Ovary (tissue), 9 donors: ENCODE measurements around the gene COPS7B. TPM values are rescaled to one million over a fixed set of nuclear protein-coding genes. Genes with fewer than 3 reads are reported as not detected.

Experiments
- DNase-seq, 5 donors: peaks; one replicate each; pipeline ENCODE4 v3.0.0-alpha.2; 2019 to 2020
- H3K27ac ChIP-seq, 2 donors: fragments of 200-600 bp; one replicate each; pipeline versions ENCODE4 v1.5.1 to v1.8.0; 2019 to 2022
- H3K27me3 ChIP-seq: fragments of 200-600 bp; one replicate; pipeline ENCODE4 v1.8.0; 2022
- H3K36me3 ChIP-seq: fragments of 200-600 bp; sonication (generic); one replicate; pipeline ENCODE4 v1.5.1; 2019
- H3K4me1 ChIP-seq: one replicate; pipeline ENCODE4 v1.8.1; 2013; ENCODE audit warnings: mild to moderate bottlenecking, moderate library complexity; ENCODE audit not compliant: insufficient read depth
- H3K4me3 ChIP-seq: fragments of 200-600 bp; sonication (generic); one replicate; pipeline ENCODE4 v1.5.1; 2017
- H3K9me3 ChIP-seq, 2 donors: fragments of 200-600 bp in 1 of 2; sonication (generic) in 1 of 2; one replicate each; pipeline versions ENCODE4 v1.5.1 to v1.8.1; 2013 to 2019; ENCODE audit warnings: mild to moderate bottlenecking in 1 of 2, moderate library complexity in 1 of 2
- EP300 ChIP-seq: sonication (generic); formaldehyde crosslinking; IDR thresholded peaks from one replicate; pipeline ENCODE4 v1.6.1; 2017; ENCODE audit warnings: antibody characterized with exemption
- POLR2A ChIP-seq: fragments of 450-650 bp; IDR thresholded peaks from one replicate; pipeline ENCODE4 v1.6.1; 2017; ENCODE audit warnings: antibody characterized with exemption, mild to moderate bottlenecking, moderate library complexity
- WGBS, 3 donors: extraction: QIAGEN DNeasy Blood & Tissue Kit in 1 of 3; methylation state at CpG; one replicate each; pipeline versions ENCODE4 v1.1.5 to v1.1.7; 2013 to 2017; 5-methylcytosine and 5-hydroxymethylcytosine counted together
- intact Hi-C, 4 donors: fragments of 100-400 bp; cut with DNase I; formaldehyde crosslinking; loops; one replicate each; pipeline versions ENCODE4 v1.11.0 to v1.15.1; 2022 to 2023
- polyA plus RNA-seq, 2 donors: library from polyadenylated mRNA; stranded (reverse); fragments of 200-250 nt in 1 of 2; fragments of 350-450 nt in 1 of 2; fragmentation: Illumina TruSeq in 1 of 2; extraction: RNeasy Lipid Tissue Mini Kit (QIAGEN cat#74804) in 1 of 2; gene quantifications; one replicate each; pipeline ENCODE4 v1.2.3, GENCODE V29; 2013 to 2014
- total RNA-seq, 7 donors: library from RNA; depleted of rRNA in 2 of 7; stranded (reverse); fragments of >200 nt in 2 of 7; fragmentation: NEBNext Ultra II Directional in 3 of 7; extraction: Animal tissue kit (Norgen Biotek cat#: 25700) in 3 of 7; gene quantifications; one replicate each; pipeline versions ENCODE4 v1.1.0 to v1.2.4, GENCODE V29; 2016 to 2023
- TF ChIP-seq, protein P1 (sequence below), 3 donors: fragments of 450-650 bp in 2 of 3; fragments of 200-600 bp in 1 of 3; IDR thresholded peaks; one replicate each; pipeline versions ENCODE4 v1.5.1 to v1.8.0; 2016 to 2022; ENCODE audit warnings: antibody characterized with exemption in 3 of 3, mild to moderate bottlenecking in 1 of 3
- donor health status: DM: no; HTN: no; CAD: no; lungs with moderate emphysema.
- donor health status: DM: no; HTN: no; CAD: no.
- donor health status: Bipolar disorder and iron deficiency.
- donor health status: DM: yes; HTN: yes; CAD: no.
- donor health status: DM: no; HTN: no; CAD: no.
- donor health status: DM: yes; HTN: yes; CAD: no.

Gene COPS7B
- total and polyA plus RNA-seq, 9 donors: 16.9 to 30.8 (median 24.8) TPM

DNA sequence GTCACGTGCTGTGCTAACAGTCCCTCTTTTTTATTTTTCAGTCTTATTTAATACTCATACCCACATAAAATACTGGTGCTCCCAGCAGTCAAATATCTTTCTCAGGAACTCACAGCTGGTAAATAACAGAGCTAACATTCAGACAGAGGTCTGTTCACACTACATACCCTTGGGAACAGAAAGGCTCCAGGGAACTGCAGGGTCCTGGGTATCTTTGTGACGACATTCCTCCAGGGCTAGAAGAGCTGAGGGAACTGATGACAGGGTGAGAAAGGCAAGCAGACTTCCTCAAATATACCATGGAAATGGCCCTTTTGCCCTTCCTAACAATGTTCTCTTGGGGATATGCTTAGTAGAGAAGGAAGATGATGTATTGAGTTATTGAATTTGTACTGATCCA, 24.5 kb upstream of the COPS7B start:
- no peak overlapping the region for H3K4me3 ChIP-seq
- 89 to 90% (median 89%) methylated on average over 2 of the region's 2 CpGs for WGBS, 3 donors
- intact Hi-C loops: no loop called here
- no peaks in the 10 kb centered on the region for H3K36me3 ChIP-seq
- no peaks in the 10 kb centered on the region for H3K27me3 ChIP-seq
- no peaks in the 10 kb centered on the region for H3K9me3 ChIP-seq
- DNase-seq: no peak
- no peak overlapping the region for H3K27ac ChIP-seq
- no peaks in the 10 kb centered on the region for H3K4me1 ChIP-seq
- no peak for TF ChIP-seq POLR2A
- no peak for TF ChIP-seq EP300
- TF ChIP-seq, protein P1, sequence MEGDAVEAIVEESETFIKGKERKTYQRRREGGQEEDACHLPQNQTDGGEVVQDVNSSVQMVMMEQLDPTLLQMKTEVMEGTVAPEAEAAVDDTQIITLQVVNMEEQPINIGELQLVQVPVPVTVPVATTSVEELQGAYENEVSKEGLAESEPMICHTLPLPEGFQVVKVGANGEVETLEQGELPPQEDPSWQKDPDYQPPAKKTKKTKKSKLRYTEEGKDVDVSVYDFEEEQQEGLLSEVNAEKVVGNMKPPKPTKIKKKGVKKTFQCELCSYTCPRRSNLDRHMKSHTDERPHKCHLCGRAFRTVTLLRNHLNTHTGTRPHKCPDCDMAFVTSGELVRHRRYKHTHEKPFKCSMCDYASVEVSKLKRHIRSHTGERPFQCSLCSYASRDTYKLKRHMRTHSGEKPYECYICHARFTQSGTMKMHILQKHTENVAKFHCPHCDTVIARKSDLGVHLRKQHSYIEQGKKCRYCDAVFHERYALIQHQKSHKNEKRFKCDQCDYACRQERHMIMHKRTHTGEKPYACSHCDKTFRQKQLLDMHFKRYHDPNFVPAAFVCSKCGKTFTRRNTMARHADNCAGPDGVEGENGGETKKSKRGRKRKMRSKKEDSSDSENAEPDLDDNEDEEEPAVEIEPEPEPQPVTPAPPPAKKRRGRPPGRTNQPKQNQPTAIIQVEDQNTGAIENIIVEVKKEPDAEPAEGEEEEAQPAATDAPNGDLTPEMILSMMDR (IDR thresholded peaks at IDR 0.05): no peak

- no peaks in the 10 kb centered on the region for H3K9me3 ChIP-seq
- no peaks in the 10 kb centered on the region for H3K4me1 ChIP-seq
- H3K27ac ChIP-seq: no peak overlapping the region
- DNase-seq: no peak
- no peak overlapping the region for H3K4me3 ChIP-seq
- TF ChIP-seq, protein P1 (IDR thresholded peaks at IDR 0.05): no peak
- no peak for TF ChIP-seq POLR2A
- TF ChIP-seq EP300: no peak
- no peaks in the 10 kb centered on the region for H3K27me3 ChIP-seq
- intact Hi-C loops: no loop called here
- no peaks in the 10 kb centered on the region for H3K36me3 ChIP-seq
These were observed 22.1 kb upstream of the COPS7B start for GRCh38 chr2:231764124-231764523.

- H3K27ac ChIP-seq: no peak overlapping the region
- H3K4me1 ChIP-seq: no peaks in the 10 kb centered on the region
- no peaks in the 10 kb centered on the region for H3K27me3 ChIP-seq
- WGBS, 3 donors: 84 to 87% (median 86%) methylated on average over 4 of the region's 4 CpGs
- H3K36me3 ChIP-seq: no peaks in the 10 kb centered on the region
- no peak for TF ChIP-seq EP300
- TF ChIP-seq, protein P1 (IDR thresholded peaks at IDR 0.05): no peak
- TF ChIP-seq POLR2A: no peak
- intact Hi-C loops: no loop called here
- H3K4me3 ChIP-seq: no peak overlapping the region
- no peak for DNase-seq
- no peaks in the 10 kb centered on the region for H3K9me3 ChIP-seq
These were observed 21.5 kb upstream of the COPS7B start for GRCh38 chr2:231764760-231765159.

DNA sequence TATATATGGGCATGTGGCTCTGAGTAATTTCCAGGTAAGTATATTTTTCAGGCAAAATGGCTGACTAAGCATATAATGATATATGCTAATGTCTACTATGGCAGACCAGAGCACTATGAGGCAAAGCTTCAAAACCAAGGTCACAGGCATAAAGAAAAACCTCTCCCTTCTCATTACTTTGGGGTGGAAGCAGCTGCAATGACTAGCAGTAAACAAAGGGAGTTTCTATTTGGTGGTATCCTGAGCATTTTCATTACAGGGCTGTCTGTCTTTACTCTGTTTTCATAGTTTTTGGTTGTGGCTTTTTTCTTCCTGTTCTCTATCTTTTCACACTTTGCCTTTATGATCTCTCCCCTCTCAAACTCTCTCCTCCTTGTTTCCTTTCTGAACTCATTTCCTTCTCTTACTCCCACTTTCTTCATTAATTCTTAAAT, 20.7 kb upstream of the COPS7B start:
- H3K27me3 ChIP-seq: no peaks in the 10 kb centered on the region
- intact Hi-C loops: no loop called here
- H3K4me1 ChIP-seq: no peaks in the 10 kb centered on the region
- TF ChIP-seq POLR2A (no peak), EP300 (no peak)
- TF ChIP-seq, protein P1 (IDR thresholded peaks at IDR 0.05): no peak
- no peaks in the 10 kb centered on the region for H3K36me3 ChIP-seq
- no peak overlapping the region for H3K4me3 ChIP-seq
- no peaks in the 10 kb centered on the region for H3K9me3 ChIP-seq
- no peak for DNase-seq
- H3K27ac ChIP-seq: no peak overlapping the region
